MG63 (cell line): ENCODE data around the gene CCDC83. TPM values are rescaled to one million over a fixed set of nuclear protein-coding genes. Genes with fewer than 3 reads are reported as not detected.
"Not testable (repeated sequence)": the region's sequence is repeated elsewhere in the genome, so short reads cannot be mapped to it uniquely, and the experiment has no call there.

Experiments used
- DNase-seq: peaks from one replicate; pipeline ENCODE4 v3.0.0-alpha.2; 2020
- H3K27me3 ChIP-seq: fragments of 250-450 bp; sonication (Bioruptor Pico); 2 replicates; pipeline ENCODE4 v1.5.1; 2020; ENCODE audit warnings: mild to moderate bottlenecking, moderate library complexity
- H3K36me3 ChIP-seq: fragments of 250-450 bp; sonication (Bioruptor Pico); 2 replicates; pipeline ENCODE4 v1.5.1; 2020; ENCODE audit warnings: mild to moderate bottlenecking, moderate library complexity
- H3K4me3 ChIP-seq: fragments of 250-450 bp; sonication (Bioruptor Pico); 2 replicates; pipeline ENCODE4 v1.5.1; 2020; ENCODE audit warnings: mild to moderate bottlenecking, moderate library complexity
- H3K9me3 ChIP-seq: fragments of 250-450 bp; sonication (Bioruptor Pico); 2 replicates; pipeline ENCODE4 v1.5.1; 2020; ENCODE audit warnings: mild to moderate bottlenecking, moderate library complexity
- total RNA-seq: library from RNA; depleted of rRNA; stranded (reverse); fragments of >200 nt; shearing (Covaris generic); gene quantifications from 2 replicates; pipeline ENCODE4 v1.2.3, GENCODE V29; 2014; ENCODE audit warnings: low replicate concordance

CCDC83 gene
- total RNA-seq, 1 experiment from 2014 or later: not detected

DNA sequence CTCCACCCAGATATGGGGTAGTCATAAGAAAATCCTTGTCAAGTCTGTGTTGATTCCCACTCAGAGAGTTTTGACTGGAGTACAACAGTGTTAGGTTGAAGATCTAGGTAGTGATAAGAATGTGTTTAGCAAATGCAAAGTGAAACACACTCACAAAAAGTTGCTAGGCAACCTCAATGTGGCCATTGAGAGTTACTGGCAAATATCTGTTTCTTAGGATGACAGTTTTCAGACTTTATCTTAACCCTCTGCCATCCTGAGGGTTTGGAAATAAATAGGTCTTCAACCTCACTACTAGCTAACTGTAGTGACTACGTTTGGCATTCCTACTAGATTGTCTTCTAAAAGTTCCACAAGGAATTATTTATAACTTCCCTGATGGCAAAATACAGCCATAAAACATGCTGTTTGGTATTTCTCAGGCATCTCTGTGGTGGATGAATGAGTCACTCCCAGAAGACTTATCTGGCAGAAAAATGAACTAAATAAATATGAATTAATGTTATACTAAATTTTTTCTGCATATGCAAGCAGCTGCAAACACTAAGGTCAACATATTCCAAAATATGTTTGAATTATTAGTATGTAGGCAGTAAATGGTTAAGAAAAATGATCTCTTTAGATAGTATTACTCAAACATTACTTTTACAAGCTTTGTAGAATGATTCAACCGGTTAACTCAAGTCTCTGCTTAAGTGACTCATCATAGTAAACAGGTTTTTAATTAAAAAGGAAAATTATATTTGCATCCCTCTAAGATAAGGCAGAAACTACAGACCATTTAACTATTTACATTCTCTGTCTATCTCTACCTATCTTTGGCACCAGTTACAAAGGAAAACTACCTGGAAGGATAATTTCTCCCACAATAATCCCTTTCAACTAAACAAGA lies 27.2 kb upstream of the CCDC83 start:
- Histone ChIP-seq H3K27me3 (no peaks in the 10 kb centered on the region), H3K36me3 (no peaks in the 10 kb centered on the region), H3K9me3 (no peaks in the 10 kb centered on the region), H3K4me3 (no peak overlapping the region)
- DNase-seq: no peak

DNA sequence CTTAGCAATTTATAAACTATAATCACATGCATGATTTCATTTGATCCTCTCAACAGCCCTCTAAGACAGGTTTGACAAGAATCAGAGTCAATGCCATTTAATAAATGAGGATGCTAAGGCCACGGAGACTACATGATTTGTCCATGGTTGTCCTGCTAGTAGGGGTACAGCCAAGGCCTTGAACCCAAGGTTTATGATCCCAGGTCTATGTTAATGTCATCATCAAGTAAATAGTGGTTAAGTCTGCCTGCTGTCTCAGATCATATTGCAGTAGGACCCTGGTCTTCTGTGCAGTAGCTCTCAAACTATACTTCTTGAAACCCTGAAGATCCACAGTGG lies 26.6 kb upstream of the CCDC83 start:
- Histone ChIP-seq H3K27me3 (no peaks in the 10 kb centered on the region), H3K9me3 (no peaks in the 10 kb centered on the region), H3K36me3 (no peaks in the 10 kb centered on the region), H3K4me3 (no peak overlapping the region)
- no peak for DNase-seq

DNA sequence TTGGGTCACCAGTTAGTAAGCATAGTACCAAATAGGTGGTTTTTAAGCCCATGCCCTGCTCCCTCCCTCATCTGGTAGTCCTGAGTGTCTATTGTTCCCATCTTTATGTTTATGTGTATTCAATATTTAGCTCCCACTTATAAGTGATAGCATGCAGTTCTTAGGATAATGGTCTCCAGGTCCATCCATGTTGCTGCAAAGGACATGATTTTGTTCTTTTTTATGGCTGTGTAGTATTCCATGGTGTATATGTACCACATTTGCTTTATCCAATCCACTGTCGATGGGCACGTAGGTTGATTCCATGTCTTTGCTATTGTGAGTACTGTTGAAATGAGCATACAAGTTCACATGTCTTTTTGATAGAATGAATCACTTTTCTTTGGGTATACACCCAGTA lies 26.0 kb upstream of the CCDC83 start:
- no peaks in the 10 kb centered on the region for H3K36me3 ChIP-seq
- H3K27me3 ChIP-seq: no peaks in the 10 kb centered on the region
- no peak for DNase-seq
- H3K4me3 ChIP-seq: no peak overlapping the region
- no peaks in the 10 kb centered on the region for H3K9me3 ChIP-seq

DNA sequence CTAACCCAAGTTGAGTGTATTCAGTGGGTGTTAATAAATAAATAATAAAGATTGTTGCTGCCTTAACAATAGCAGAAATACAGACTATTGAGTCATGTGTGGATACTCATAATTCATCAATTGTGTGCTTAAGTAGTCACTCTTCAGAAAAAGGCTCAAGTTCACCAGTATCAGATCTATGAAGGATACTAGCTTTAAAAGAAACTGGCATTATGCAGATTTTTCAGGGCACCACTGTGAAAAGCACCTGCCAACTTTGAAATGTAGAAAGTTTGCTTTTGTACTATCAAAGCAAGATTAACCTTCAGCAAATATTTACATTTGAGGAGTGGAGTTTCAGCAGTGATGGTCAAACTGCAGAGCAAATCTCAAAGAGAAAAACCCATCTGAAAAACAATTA lies 24.1 kb upstream of the CCDC83 start:
- 0 out of 2 replicates have a peak, but pooled peaks cover 5% of the 10 kb centered on the region for H3K9me3 ChIP-seq
- no peaks in the 10 kb centered on the region for H3K36me3 ChIP-seq
- no peak for DNase-seq
- no peaks in the 10 kb centered on the region for H3K27me3 ChIP-seq
- no peak overlapping the region for H3K4me3 ChIP-seq

DNA sequence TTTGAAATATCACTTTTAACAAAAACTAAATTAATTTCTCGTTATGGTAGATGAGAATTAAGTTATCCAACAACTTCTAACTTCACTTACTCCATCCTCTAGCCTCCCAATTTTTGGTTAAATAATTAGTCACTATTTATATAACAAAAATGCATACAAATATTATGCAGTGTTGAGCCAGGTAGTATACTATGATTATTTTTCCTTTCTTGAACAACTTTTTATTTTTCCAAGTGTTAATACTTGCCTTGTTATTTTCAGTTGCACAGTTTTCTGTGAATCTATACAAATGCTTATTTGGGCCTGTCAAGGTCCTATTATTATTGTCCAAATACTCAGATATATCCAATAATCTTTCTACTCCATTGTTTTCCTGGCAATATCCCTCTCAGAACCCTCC lies 19.9 kb upstream of the CCDC83 start:
- Histone ChIP-seq H3K36me3 (no peaks in the 10 kb centered on the region), H3K27me3 (no peaks in the 10 kb centered on the region), H3K4me3 (no peak overlapping the region), H3K9me3 (0 out of 2 replicates have a peak, but pooled peaks cover 5% of the 10 kb centered on the region)
- no peak for DNase-seq

DNA sequence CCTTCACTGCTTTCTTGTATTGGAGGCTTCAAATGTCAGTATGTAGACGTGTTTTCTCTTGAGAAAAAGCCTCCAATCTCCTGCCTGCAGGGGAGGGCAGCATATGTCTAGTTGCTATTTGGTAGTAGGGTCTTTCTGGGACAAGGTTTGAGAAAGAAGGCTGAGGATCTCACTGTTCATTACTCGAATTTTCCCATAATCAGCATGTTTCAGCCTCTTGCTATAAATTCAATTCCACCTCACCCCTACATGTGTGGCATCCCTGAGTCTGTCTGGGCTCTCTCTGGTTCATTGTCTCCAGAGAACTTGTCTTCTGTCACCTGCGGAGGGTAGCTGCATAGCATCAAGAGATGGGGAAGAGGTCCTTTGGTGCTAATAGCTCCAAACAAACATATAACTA lies 19.5 kb upstream of the CCDC83 start:
- no peak for DNase-seq
- H3K4me3 ChIP-seq: no peak overlapping the region
- no peaks in the 10 kb centered on the region for H3K36me3 ChIP-seq
- no peaks in the 10 kb centered on the region for H3K27me3 ChIP-seq
- 0 out of 2 replicates have a peak, but pooled peaks cover 5% of the 10 kb centered on the region for H3K9me3 ChIP-seq

DNA sequence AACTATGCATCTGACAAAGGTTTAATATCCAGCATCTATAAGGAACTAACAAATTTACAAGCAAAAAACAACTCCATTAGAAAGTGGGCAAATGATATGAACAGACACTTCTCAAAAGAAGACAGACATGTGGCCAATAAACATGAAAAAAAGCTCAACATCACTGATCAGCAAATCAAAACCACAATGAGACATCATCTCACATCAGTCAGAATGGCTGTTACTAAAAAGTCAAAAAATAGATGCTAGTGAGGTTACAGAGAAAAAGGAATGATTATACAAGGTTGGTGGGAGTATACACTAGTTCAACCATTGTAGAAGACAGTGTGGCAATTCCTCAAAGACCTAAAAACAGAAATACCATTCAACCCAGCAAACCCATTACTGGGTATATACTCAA lies 14.3 kb upstream of the CCDC83 start:
- not testable (repeated sequence) for H3K9me3 ChIP-seq, H3K36me3 ChIP-seq, H3K27me3 ChIP-seq, DNase-seq, H3K4me3 ChIP-seq

DNA sequence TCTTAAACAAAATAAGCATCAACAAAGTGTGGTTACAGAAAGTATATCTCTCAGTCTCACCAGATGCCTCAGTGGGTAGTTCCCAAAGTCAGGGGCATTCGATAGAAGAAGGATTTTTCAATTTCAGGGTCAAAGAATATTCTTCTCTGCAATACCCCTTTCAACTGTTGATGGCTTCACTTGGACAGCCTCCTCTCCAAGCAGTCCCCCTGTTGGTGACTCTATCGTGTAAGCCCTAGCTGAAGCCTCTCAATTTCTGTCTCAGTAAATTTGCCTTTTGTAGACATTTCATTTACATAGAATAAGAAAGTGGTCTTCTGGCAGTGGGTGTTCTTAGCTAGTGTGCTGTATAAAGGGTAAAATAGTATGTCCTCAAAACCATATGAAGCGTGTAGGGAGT lies 11.3 kb upstream of the CCDC83 start:
- no peak for DNase-seq
- no peaks in the 10 kb centered on the region for H3K36me3 ChIP-seq
- no peaks in the 10 kb centered on the region; the same call in 1 of the 2 replicates for H3K9me3 ChIP-seq
- no peak overlapping the region for H3K4me3 ChIP-seq
- H3K27me3 ChIP-seq: no peaks in the 10 kb centered on the region

DNA sequence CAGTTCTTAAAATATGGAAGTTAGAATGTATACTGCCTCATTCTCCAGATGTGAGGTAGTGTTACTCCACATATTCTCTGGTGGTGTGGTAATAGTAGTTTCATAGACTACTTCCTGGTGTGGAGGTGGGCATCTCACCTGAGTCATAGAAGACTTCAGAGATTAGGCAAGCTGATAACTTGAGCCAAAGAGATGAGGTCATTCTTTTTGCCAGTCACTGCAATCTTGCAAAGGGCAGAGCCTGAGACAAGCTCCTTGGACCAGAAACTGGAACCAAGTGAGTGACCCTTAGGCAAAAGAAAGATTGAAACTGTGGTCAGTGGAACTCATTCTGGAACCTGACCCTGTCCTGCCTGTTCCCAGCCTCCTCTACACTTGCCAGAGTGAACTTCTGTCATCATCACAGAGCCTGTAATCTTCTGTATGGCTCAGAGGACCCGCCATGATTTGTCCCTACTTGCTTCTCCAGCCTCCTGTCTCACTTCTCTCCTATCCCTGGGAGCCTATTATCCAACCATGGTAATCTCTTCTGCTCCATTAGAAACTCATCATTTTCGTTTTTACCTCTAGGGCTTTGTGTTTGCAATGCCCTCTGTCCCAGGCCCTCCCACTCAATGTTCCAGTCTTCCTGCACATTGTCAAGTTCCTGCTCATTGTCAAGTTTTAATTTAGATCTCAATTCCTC lies 10.6 kb upstream of the CCDC83 start:
- peak; percentile 49 for DNase-seq
- Histone ChIP-seq H3K4me3 (no peak overlapping the region), H3K36me3 (no peaks in the 10 kb centered on the region), H3K27me3 (no peaks in the 10 kb centered on the region), H3K9me3 (no peaks in the 10 kb centered on the region; the same call in 1 of the 2 replicates)

DNA sequence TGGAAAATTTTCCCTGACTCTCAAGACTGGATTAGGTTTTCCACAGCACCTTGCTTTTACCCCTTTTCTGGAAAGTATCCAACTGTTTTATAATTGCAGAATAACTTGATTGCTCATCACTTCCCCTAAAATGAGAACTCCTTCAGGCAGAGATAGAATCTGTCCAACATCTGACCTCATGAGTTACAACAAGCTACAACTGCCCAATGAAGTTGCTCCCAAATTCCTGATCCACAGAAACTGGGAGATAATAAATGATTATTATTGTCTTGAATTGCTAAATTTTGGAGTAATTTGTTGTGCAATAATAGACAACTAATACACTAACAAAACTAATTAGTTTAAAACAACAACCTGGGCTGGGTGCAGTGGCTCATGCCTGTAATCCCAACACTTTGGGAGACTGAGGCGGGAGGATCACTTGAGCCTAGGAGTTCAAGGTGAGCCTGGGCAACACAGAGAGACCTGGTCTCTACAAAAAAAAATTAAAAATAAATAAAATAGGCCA lies 10.0 kb upstream of the CCDC83 start:
- Histone ChIP-seq H3K4me3 (no peak overlapping the region), H3K36me3 (no peaks in the 10 kb centered on the region), H3K9me3 (no peaks in the 10 kb centered on the region; the same call in 1 of the 2 replicates), H3K27me3 (no peaks in the 10 kb centered on the region)
- no peak for DNase-seq

DNA sequence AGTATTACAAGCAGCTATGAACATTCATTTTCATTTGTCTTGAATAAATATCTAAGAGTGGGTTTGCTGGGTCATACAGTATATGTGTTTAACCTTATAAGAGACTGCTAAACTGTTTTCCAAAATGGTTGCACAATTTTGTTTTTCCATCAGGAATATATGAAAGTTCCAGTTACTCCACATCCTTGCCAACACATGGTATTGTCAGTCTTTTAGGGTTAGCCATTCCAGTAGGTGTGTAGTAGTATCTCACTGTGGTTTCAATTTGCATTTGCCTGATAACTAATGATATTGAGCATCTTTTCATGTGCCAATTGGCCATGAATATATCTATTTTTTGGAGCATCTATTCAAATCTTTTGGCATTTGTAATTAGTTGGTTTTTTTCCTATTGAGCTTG lies 7.7 kb upstream of the CCDC83 start:
- Histone ChIP-seq H3K4me3 (no peak overlapping the region), H3K36me3 (no peaks in the 10 kb centered on the region), H3K27me3 (no peaks in the 10 kb centered on the region), H3K9me3 (peaks cover 4% of the 10 kb centered on the region; the same call in 1 of the 2 replicates)
- DNase-seq: no peak

DNA sequence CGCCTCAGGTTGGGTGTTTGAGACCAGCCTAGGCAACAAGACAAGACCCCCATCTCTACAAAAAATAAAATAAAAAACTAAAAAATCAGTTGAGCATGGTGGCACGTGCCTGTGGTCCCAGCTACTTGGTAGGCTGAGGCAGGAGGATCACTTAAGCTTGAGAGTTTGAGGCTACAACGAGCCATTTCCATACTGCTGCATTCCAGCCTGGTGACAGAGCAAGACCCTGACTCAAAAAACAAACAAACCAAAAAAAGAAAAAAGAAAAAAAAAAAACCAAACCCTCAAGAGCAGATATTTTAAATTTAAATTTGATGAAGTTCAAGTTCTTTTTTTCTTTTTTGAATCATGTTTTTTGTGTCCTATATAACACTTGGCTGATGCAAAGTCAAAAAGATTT lies 7.2 kb upstream of the CCDC83 start:
- Histone ChIP-seq H3K4me3 (no peak overlapping the region), H3K27me3 (no peaks in the 10 kb centered on the region), H3K36me3 (no peaks in the 10 kb centered on the region), H3K9me3 (peaks cover 4% of the 10 kb centered on the region; the same call in 1 of the 2 replicates)
- DNase-seq: no peak

DNA sequence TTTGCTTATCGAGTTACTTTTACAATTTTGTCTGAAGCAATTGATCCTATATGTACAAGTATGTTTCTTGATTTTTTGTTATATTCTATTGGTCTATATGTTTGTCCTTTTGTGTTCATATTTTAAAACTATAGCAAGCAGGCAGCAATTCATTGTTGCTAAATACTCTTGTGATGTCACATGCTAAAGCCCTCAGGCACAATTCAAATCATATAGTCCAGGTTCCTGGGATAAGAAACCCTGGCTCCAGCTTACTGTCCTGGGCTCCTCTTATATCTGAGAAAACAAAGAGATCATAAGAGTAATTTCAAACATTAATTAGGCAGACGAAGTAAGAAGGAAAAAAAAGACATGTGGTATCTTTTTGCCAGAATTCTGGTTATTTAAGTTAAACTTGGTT lies 6.6 kb upstream of the CCDC83 start:
- H3K4me3 ChIP-seq: no peak overlapping the region
- no peaks in the 10 kb centered on the region for H3K36me3 ChIP-seq
- peaks cover 4% of the 10 kb centered on the region; the same call in 1 of the 2 replicates for H3K9me3 ChIP-seq
- H3K27me3 ChIP-seq: no peaks in the 10 kb centered on the region
- no peak for DNase-seq

DNA sequence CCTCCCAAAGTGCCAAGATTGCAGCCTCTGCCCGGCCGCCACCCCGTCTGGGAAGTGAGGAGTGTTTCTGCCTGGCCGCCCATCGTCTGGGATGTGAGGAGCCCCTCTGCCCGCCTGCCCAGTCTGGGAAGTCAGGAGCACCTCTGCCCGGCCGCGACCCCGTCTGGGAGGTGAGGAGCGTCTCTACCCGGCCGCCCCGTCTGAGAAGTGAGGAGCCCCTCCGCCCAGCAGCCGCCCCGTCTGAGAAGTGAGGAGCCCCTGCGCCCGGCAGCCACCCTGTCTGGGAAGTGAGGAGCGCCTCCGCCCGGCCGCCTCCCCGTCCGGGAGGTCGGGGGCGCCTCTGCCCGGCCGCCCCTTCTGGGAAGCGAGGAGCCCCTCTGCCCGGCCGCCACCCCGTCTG lies 2.4 kb upstream of the CCDC83 start:
- not testable (repeated sequence) for H3K27me3 ChIP-seq, H3K9me3 ChIP-seq, DNase-seq, H3K4me3 ChIP-seq, H3K36me3 ChIP-seq

DNA sequence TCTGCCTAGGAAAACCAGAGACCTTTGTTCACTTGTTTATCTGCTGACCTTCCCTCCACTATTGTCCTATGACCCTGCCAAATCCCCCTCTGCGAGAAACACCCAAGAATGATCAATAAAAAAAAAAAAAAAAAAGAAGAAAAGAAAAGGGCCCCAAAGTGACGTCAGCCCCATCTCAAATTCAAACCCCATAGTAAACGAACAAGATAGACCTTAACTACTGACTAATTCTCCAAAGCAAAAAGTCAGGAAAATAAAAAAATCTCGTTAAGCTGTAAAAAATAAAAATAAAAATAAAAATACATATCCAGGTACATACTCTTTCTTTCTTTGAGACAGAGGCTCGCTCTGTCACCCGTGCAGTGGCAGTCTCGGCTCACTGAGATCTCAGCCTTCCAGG lies 1.6 kb upstream of the CCDC83 start:
- DNase-seq, H3K36me3 ChIP-seq, H3K27me3 ChIP-seq, H3K9me3 ChIP-seq: not testable (repeated sequence)
- H3K4me3 ChIP-seq: peak overlapping the region; percentile 50

DNA sequence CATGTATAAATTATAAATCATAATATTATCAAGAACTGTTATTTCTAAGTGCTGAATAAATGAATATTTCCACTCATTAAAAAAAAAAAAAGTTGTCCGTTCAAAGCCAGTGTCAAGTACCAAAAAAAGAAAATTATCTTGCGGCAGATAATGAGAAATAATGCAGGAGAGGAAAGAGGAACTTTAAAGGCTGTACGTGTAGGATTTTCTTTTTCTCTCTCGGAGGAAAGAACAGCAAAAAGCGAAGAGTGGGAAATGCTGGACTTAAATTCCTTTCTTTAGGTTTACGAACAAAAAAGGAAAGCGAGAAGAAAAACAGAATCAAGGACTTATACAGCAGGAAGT lies 999 bp upstream of the CCDC83 start:
- no peaks in the 10 kb centered on the region for H3K27me3 ChIP-seq
- peaks cover 4% of the 10 kb centered on the region; the same call in 1 of the 2 replicates for H3K9me3 ChIP-seq
- DNase-seq: no peak
- H3K4me3 ChIP-seq: peak overlapping the region; percentile 50
- no peaks in the 10 kb centered on the region for H3K36me3 ChIP-seq

DNA sequence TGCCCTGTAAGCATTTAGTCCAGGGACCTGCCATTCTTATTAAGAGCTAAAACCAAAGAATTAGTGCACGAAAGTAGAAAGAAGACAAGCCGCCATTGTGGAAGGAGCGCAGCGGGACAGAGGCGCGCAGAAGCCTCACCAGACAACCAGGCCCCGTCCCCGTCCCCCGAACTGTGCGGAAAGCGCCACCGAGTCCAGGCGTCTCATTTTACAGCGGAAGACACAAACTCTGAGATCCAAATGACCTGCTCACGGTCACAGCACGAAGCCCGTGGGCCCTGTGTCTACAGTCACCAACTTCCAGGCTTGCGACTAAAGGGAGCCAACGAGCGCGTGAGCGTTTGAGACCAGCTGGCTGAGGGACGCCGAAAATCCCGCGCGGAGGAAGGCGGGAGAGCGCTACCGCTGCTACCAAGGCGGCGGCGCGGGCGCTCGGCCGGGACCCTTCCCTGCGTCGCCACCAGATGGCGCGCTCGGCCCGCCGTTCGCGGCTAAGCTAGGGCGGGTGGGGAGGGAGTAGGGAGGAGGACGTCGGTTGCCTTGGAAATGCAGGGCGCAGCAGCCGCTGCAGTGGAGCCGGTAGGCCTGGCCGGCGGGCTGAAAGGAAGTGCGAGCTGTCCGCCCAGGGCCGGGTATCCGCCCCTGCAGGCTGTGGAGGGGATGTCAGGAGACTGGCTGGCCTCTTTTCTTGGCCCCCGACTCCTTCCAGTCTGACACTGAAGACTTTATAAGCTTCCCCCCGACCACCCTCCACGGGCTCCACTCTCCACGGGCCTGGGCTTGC lies 434 bp upstream of the CCDC83 start:
- Histone ChIP-seq H3K4me3 (peak overlapping the region; percentile 50), H3K36me3 (no peaks in the 10 kb centered on the region), H3K9me3 (peaks cover 4% of the 10 kb centered on the region; the same call in 1 of the 2 replicates), H3K27me3 (no peaks in the 10 kb centered on the region)
- DNase-seq: peak; percentile 94
